Measurements from ENCODE around the gene DNAH3. TPM values are rescaled to one million over a fixed set of nuclear protein-coding genes. Genes with fewer than 3 reads are reported as not detected.
A peak's percentile ranks its signal among the peaks of the same experiment; 100 is the strongest.
"Not testable (repeated sequence)": the region's sequence is repeated elsewhere in the genome, so short reads cannot be mapped to it uniquely, and the experiment has no call there.

The DNAH3 gene
- total RNA-seq, 6 experiments from 2014 or later, result not detected

DNA sequence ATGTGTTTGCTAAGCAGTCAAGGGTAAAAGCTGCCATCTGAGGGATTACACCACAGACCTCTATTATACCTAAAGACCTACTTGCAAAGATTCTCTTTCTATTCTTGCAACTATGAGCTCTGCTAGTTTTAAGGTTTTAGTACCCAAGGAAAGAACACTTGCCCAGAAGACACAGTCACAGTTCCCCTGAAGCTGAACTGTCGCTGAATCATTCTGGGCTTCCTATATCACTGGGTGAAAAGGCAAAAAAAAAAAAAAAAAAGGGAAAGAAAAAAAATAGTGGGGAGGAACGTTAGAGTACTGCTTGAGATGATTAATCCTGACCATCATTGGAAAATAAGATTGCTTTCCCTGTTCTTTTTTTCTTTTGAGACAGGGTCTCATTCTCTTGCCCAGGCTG lies 212.2 kb downstream of the DNAH3 start:
- Histone ChIP-seq H3K4me3 (no peak overlapping the region), H3K9me3 (no peaks in the 10 kb centered on the region), H3K27ac (no peak overlapping the region), H3K36me3 (no peaks in the 10 kb centered on the region), H3K4me1 (no peaks in the 10 kb centered on the region), H3K27me3 (no peaks in the 10 kb centered on the region)
- WGBS (ENCODE audit: insufficient coverage, low coverage, low lambda C conversion rate, missing lambda C conversion rate), result 29% methylated on average over 2 of the region's 2 CpGs
- DNase-seq (no peak), ATAC-seq (no peak)
- TF ChIP-seq POLR2A (IDR thresholded peaks at IDR 0.05) (no peak), CTCF (IDR thresholded peaks at IDR 0.05) (no peak)
- intact Hi-C loops (cut with DNase I), result no loop called here

DNA sequence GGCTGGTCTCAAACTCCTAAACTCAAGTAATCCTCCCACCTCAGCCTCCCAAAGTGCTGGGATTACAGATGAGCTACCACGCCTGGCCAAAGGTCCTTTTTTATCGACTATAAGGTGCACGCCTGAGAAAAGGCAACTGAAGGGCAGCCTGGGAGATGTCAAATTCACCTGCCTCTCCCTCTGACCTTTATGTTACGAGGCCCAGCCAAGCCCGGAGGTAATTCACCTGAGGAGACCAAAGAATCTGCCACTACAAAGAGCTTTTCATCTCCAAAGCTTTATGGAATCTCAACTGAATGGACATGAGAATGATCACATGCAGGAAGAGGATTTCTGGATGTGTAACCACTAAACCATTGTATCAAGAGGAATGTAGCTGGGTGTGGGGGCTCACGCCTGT lies 212.9 kb downstream of the DNAH3 start:
- H3K27me3 ChIP-seq, result no peaks in the 10 kb centered on the region
- no peaks in the 10 kb centered on the region for H3K36me3 ChIP-seq
- DNase-seq, result no peak
- no peak overlapping the region for H3K27ac ChIP-seq
- intact Hi-C loops (cut with DNase I), result no loop called here
- no peak for ATAC-seq
- no peaks in the 10 kb centered on the region for H3K9me3 ChIP-seq
- H3K4me1 ChIP-seq, result no peaks in the 10 kb centered on the region
- 77% methylated on average over 6 of the region's 6 CpGs for WGBS (ENCODE audit: insufficient coverage, low coverage, low lambda C conversion rate, missing lambda C conversion rate)
- H3K4me3 ChIP-seq, result no peak overlapping the region
- TF ChIP-seq CTCF (IDR thresholded peaks at IDR 0.05) (no peak), POLR2A (IDR thresholded peaks at IDR 0.05) (no peak)

GRCh38 chr16:20933589-20933988 lies 217.1 kb downstream of the DNAH3 start:
- TF ChIP-seq POLR2A (IDR thresholded peaks at IDR 0.05) (no peak), CTCF (IDR thresholded peaks at IDR 0.05) (no peak)
- ATAC-seq (no peak), DNase-seq (no peak)
- H3K36me3 ChIP-seq, result no peaks in the 10 kb centered on the region
- H3K4me1 ChIP-seq, result no peaks in the 10 kb centered on the region
- intact Hi-C loops (cut with DNase I), result no loop called here
- H3K9me3 ChIP-seq, result no peaks in the 10 kb centered on the region
- no peak overlapping the region for H3K27ac ChIP-seq
- H3K27me3 ChIP-seq, result no peaks in the 10 kb centered on the region
- H3K4me3 ChIP-seq, result no peak overlapping the region

- Histone ChIP-seq H3K27ac (no peak overlapping the region), H3K27me3 (no peaks in the 10 kb centered on the region), H3K36me3 (no peaks in the 10 kb centered on the region), H3K9me3 (no peaks in the 10 kb centered on the region), H3K4me3 (no peak overlapping the region), H3K4me1 (no peaks in the 10 kb centered on the region)
- DNase-seq (no peak), ATAC-seq (no peak)
- 92% methylated on average over 5 of the region's 5 CpGs for WGBS (ENCODE audit: insufficient coverage, low coverage, low lambda C conversion rate, missing lambda C conversion rate)
- intact Hi-C loops (cut with DNase I), result no loop called here
- TF ChIP-seq CTCF (IDR thresholded peaks at IDR 0.05) (no peak), POLR2A (IDR thresholded peaks at IDR 0.05) (no peak)
These were observed 219.5 kb downstream of the DNAH3 start for GRCh38 chr16:20931066-20931600.

DNA sequence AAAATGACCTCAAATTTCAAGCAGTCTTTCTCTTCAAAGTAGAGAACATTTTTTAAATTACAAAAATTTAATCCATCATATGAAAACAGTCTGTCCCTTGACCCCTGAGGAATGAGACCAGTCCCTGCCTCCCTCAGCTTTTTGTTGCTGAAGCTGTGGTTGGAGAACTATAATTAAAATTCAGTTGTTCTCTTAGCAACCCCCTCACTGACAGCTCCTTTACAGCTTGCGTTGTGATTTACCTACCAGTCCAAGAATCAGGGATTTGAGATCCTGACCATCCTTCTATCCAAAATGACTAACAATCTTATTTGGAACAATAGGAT lies 220.3 kb downstream of the DNAH3 start:
- Histone ChIP-seq H3K4me3 (no peak overlapping the region), H3K4me1 (peaks cover 0 to 5% (median 2%) of the 10 kb centered on the region in 4 donors), H3K27me3 (no peaks in the 10 kb centered on the region), H3K27ac (no peak overlapping the region), H3K9me3 (no peaks in the 10 kb centered on the region), H3K36me3 (no peaks in the 10 kb centered on the region)
- DNase-seq (no peak), ATAC-seq (no peak)
- 89% methylated on average over 1 of the region's 1 CpG for WGBS (ENCODE audit: insufficient coverage, low coverage, low lambda C conversion rate, missing lambda C conversion rate)
- intact Hi-C loops (cut with DNase I), result no loop called here
- TF ChIP-seq POLR2A (IDR thresholded peaks at IDR 0.05) (no peak), CTCF (IDR thresholded peaks at IDR 0.05) (no peak)

DNA sequence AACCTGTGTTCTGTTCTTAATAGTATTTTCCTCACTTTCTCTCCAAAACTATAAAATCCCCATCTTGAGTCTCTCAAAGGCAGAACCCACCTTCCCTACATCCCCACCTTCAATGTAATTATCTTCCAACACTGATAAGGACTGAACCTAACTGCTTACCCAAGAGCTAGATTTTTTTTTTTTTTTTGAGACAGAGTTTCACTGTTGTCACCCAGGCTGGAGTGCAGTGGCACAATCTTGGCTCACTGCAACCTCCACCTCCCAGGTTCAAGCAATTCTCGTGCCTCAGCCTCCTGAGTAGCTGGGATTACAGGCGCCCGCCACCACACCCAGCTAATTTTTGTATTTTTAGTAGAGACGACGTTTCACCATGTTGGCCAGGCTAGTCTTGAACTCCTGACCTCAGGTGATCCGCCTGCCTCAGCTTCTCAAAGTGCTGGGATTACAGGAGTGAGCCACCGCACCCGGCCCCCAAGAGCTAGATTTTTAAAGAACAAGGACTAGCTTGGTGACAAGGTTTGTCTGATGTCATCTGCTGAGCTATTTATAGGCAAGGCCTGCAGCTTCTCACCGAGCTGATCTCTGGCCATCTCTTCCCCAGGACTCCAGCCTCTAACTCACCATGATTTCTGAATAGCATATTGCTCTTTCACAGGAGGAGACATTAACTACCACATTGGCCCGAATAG lies 220.8 kb downstream of the DNAH3 start:
- peak in 1 of 4 donors; percentile 34 for ATAC-seq

More for the DNA sequence above, 220.8 kb downstream of the DNAH3 start:
- H3K27ac ChIP-seq; H3K4me3 ChIP-seq; H3K4me1 ChIP-seq; H3K27me3 ChIP-seq; H3K36me3 ChIP-seq; intact Hi-C loops (cut with DNase I); H3K9me3 ChIP-seq; DNase-seq: not testable (repeated sequence)
- 78% methylated on average over 8 of the region's 10 CpGs for WGBS (ENCODE audit: insufficient coverage, low coverage, low lambda C conversion rate, missing lambda C conversion rate)
